Heart right ventricle (tissue), 16 donors: ENCODE measurements around the gene RAPGEF2. TPM values are rescaled to one million over a fixed set of nuclear protein-coding genes. Genes with fewer than 3 reads are reported as not detected.
A peak's percentile ranks its signal among the peaks of the same experiment; 100 is the strongest.

Experiments
- ATAC-seq, 8 donors: fragments of 200-7000 bp; cut with Tn5 transposase; one replicate each; pipeline ENCODE4 v1.9.1; 2020; ENCODE audit warnings: mild to moderate bottlenecking in 8 of 8, moderate library complexity in 8 of 8, moderate number of reproducible peaks in 1 of 8
- DNase-seq, 2 donors: peaks; one replicate each; pipeline ENCODE4 v3.0.0-alpha.2; 2020
- H3K27ac ChIP-seq, 10 donors: fragments of 200-600 bp; sonication (generic) in 2 of 10; one replicate each; pipeline versions ENCODE4 v1.5.0 to v1.8.0; 2020 to 2022; ENCODE audit warnings: mild to moderate bottlenecking in 3 of 10
- H3K27me3 ChIP-seq, 7 donors: fragments of 200-600 bp; one replicate each; pipeline ENCODE4 v1.8.0; 2021 to 2022; ENCODE audit warnings: mild to moderate bottlenecking in 2 of 7
- H3K36me3 ChIP-seq, 9 donors: fragments of 200-600 bp; sonication (generic) in 1 of 9; one replicate each; pipeline versions ENCODE4 v1.5.0 to v1.8.0; 2020 to 2022; ENCODE audit warnings: mild to moderate bottlenecking in 2 of 9
- H3K4me1 ChIP-seq, 9 donors: fragments of 200-600 bp; sonication (generic) in 1 of 9; one replicate each; pipeline versions ENCODE4 v1.5.0 to v1.8.0; 2020 to 2022; ENCODE audit warnings: mild to moderate bottlenecking in 4 of 9
- H3K4me3 ChIP-seq, 10 donors: fragments of 200-600 bp; sonication (generic) in 2 of 10; one replicate each; pipeline versions ENCODE4 v1.5.0 to v1.8.0; 2020 to 2022; ENCODE audit warnings: mild to moderate bottlenecking in 7 of 10, moderate library complexity in 2 of 10
- H3K9me3 ChIP-seq, 11 donors: fragments of 200-600 bp in 10 of 11; sonication (generic) in 2 of 11; one replicate each; pipeline versions ENCODE4 v1.5.0 to v1.8.0; 2013 to 2022; ENCODE audit warnings: mild to moderate bottlenecking in 2 of 11, control low read depth in 1 of 11, moderate library complexity in 1 of 11
- CTCF ChIP-seq, 9 donors: fragments of 200-600 bp; sonication (generic) in 2 of 9; IDR thresholded peaks; one replicate each; pipeline versions ENCODE4 v1.5.0 to v1.8.0; 2021 to 2022; ENCODE audit warnings: antibody characterized with exemption in 9 of 9, mild to moderate bottlenecking in 5 of 9, moderate library complexity in 1 of 9
- WGBS, 2 donors: extraction: QIAGEN DNeasy Blood & Tissue Kit; methylation state at CpG; one replicate each; pipeline ENCODE4 v1.1.7; 2013; ENCODE audit warnings: inconsistent platforms in 1 of 2; 5-methylcytosine and 5-hydroxymethylcytosine counted together
- intact Hi-C, 10 donors: fragments of 100-400 bp; cut with DNase I; formaldehyde crosslinking; loops; one replicate each; pipeline versions ENCODE4 v1.11.1 to v1.14.2; 2022
- polyA plus RNA-seq, 2 donors: library from polyadenylated mRNA; stranded (reverse); fragments of 200-250 nt; gene quantifications; one replicate each; pipeline ENCODE4 v1.2.3, GENCODE V29; 2013
- total RNA-seq, 10 donors: library from RNA; stranded (reverse); fragmentation: NEBNext Ultra II Directional in 3 of 10; extraction: Animal tissue kit (Norgen Biotek cat#: 25700) in 3 of 10; gene quantifications; one replicate each; pipeline versions ENCODE4 v1.2.1 to v1.2.4, GENCODE V29; 2021 to 2023
- donor health status: Arrhythmogenic right ventricular cardiomyopathy.
- donor health status: ischemic (EF 13 %, LVEDD 7.1; RV severe dilation, severe dysfunction).
- donor health status: healthy with polysubstance abuse.
- donor health status: DM: no; HTN: yes; CAD: no.
- donor health status: DM: no; HTN: no; CAD: no.
- donor health status: ischemic (EF 25% LVEDD 6.9; RV normal size, moderate dysfunction).
- donor health status: ischemic (EF 25% LVEDD 5.7; RV mildly dilated, moderate dysfunction).
- donor health status: healthy.
- donor health status: DM: yes; HTN: yes; CAD: no.
- donor health status: Ischemic cardiomyopathy.
- donor health status: ischemic (EF 35%, LVEDD 5.7; RV mildly dilated, moderate dysfunction).
- donor health status: nonischemic (EF 11% LVEDD 7.7; RV severe dilation, severe dysfunction).
- donor health status: DM: yes; HTN: yes; CAD: no.
- donor health status: PGD.
- donor health status: ischemic (EF 29% LVEDD 5.4; RV normal size, mild dysfunction).
- donor health status: nonischemic (EF 23%, LVEDD 6.1; RV moderate dilation, normal function).

Gene RAPGEF2
- total and polyA plus RNA-seq, 12 donors = 9.2 to 68.8 (median 53.7) TPM

- H3K27ac ChIP-seq = peak overlapping the region in 3 of 10 donors; percentile 20 to 41 (median 37)
- intact Hi-C loops = no loop called here
- 74 to 75% methylated on average over 3 of the region's 3 CpGs for WGBS, 2 donors
- H3K27me3 ChIP-seq = no peaks in the 10 kb centered on the region
- no peak for TF ChIP-seq CTCF (IDR thresholded peaks at IDR 0.05)
- no peak for DNase-seq
- no peak for ATAC-seq
- no peak overlapping the region for H3K4me3 ChIP-seq
- H3K4me1 ChIP-seq = peaks cover 0 to 31% (median 12%) of the 10 kb centered on the region in 9 donors
- peaks cover 0 to 3% (median 0%) of the 10 kb centered on the region in 11 donors for H3K9me3 ChIP-seq
- no peaks in the 10 kb centered on the region for H3K36me3 ChIP-seq
Measured at GRCh38 chr4:159096434-159096833, 6.4 kb upstream of the RAPGEF2 start.

- Histone ChIP-seq H3K27ac (peak overlapping the region in 5 of 10 donors; percentile 23 to 59 (median 41)), H3K36me3 (no peaks in the 10 kb centered on the region), H3K27me3 (no peaks in the 10 kb centered on the region), H3K4me3 (no peak overlapping the region), H3K9me3 (no peaks in the 10 kb centered on the region), H3K4me1 (peaks cover 0 to 33% (median 13%) of the 10 kb centered on the region in 9 donors)
- peak in 4 of 8 donors; percentile 28 to 60 (median 50) for ATAC-seq
- 67 to 70% methylated on average over 1 of the region's 1 CpG for WGBS, 2 donors
- no peak for DNase-seq
- intact Hi-C loops = no loop called here
- no peak for TF ChIP-seq CTCF (IDR thresholded peaks at IDR 0.05)
Measured at GRCh38 chr4:159097144-159097543, 5.7 kb upstream of the RAPGEF2 start.

- ATAC-seq (peak in 1 of 8 donors; percentile 2), DNase-seq (no peak)
- no peaks in the 10 kb centered on the region for H3K27me3 ChIP-seq
- peaks cover 0 to 36% (median 15%) of the 10 kb centered on the region in 9 donors for H3K4me1 ChIP-seq
- no peak overlapping the region for H3K4me3 ChIP-seq
- no peak for TF ChIP-seq CTCF (IDR thresholded peaks at IDR 0.05)
- no peaks in the 10 kb centered on the region for H3K36me3 ChIP-seq
- H3K27ac ChIP-seq = peak overlapping the region in 5 of 10 donors; percentile 23 to 59 (median 38)
- intact Hi-C loops = no loop called here
- no peaks in the 10 kb centered on the region for H3K9me3 ChIP-seq
- WGBS, 2 donors = 26 to 27% methylated on average over 1 of the region's 1 CpG
Measured at GRCh38 chr4:159097785-159098184, 5.1 kb upstream of the RAPGEF2 start.

GRCh38 chr4:159098482-159099127 is 4.3 kb upstream of the RAPGEF2 start:
- intact Hi-C loops = no loop called here
- Histone ChIP-seq H3K9me3 (no peaks in the 10 kb centered on the region), H3K36me3 (no peaks in the 10 kb centered on the region), H3K4me3 (no peak overlapping the region), H3K4me1 (peaks cover 0 to 36% (median 15%) of the 10 kb centered on the region in 9 donors), H3K27me3 (no peaks in the 10 kb centered on the region), H3K27ac (peak overlapping the region in 3 of 10 donors; percentile 38 to 59 (median 55))
- ATAC-seq (no peak), DNase-seq (no peak)
- TF ChIP-seq CTCF (IDR thresholded peaks at IDR 0.05) = no peak
